HG03060 (cell line): ENCODE measurements around the gene PNCK.
"Not testable (repeated sequence)": the region's sequence is repeated elsewhere in the genome, so short reads cannot be mapped to it uniquely, and the experiment has no call there.

Experiments
- ATAC-seq: cut with Tn5 transposase; IDR thresholded peaks from one replicate; pipeline ENCODE4 v1.9.1; 2021; ENCODE audit warnings: low read depth, moderate number of reproducible peaks; ENCODE audit not compliant: unreplicated experiment

The PNCK gene

GRCh38 chrX:153699784-153700371 is 26.3 kb upstream of the PNCK start:
- ATAC-seq, result not testable (repeated sequence)

GRCh38 chrX:153699210-153699783 is 25.7 kb upstream of the PNCK start:
- ATAC-seq, result not testable (repeated sequence)

GRCh38 chrX:153697924-153698865 is 24.6 kb upstream of the PNCK start:
- no peak for ATAC-seq

- not testable (repeated sequence) for ATAC-seq
Observed at GRCh38 chrX:153696986-153697722, 23.5 kb upstream of the PNCK start.

- ATAC-seq, result not testable (repeated sequence)
Observed at GRCh38 chrX:153696538-153696937, 22.9 kb upstream of the PNCK start.

- no peak for ATAC-seq
Observed at GRCh38 chrX:153696100-153696499, 22.5 kb upstream of the PNCK start.

- ATAC-seq, result no peak
Observed at GRCh38 chrX:153694687-153695270, 21.2 kb upstream of the PNCK start.

GRCh38 chrX:153694256-153694655 is 20.6 kb upstream of the PNCK start:
- not testable (repeated sequence) for ATAC-seq

- no peak for ATAC-seq
Observed at GRCh38 chrX:153693216-153694086, 19.8 kb upstream of the PNCK start.

- no peak for ATAC-seq
Observed at GRCh38 chrX:153692611-153693156, 19.1 kb upstream of the PNCK start.

GRCh38 chrX:153692003-153692402 is 18.4 kb upstream of the PNCK start:
- ATAC-seq, result no peak

- not testable (repeated sequence) for ATAC-seq
Observed at GRCh38 chrX:153691032-153691827, 17.6 kb upstream of the PNCK start.

- ATAC-seq, result no peak
Observed at GRCh38 chrX:153690466-153690865, 16.9 kb upstream of the PNCK start.

- no peak for ATAC-seq
Observed at GRCh38 chrX:153689654-153690465, 16.2 kb upstream of the PNCK start.

- ATAC-seq, result no peak
Observed at GRCh38 chrX:153688911-153689590, 15.4 kb upstream of the PNCK start.

- ATAC-seq, result no peak
Observed at GRCh38 chrX:153688506-153688905, 14.9 kb upstream of the PNCK start.

GRCh38 chrX:153688071-153688470 is 14.5 kb upstream of the PNCK start:
- no peak for ATAC-seq
